ENCODE data around the gene RAB3C.

The RAB3C gene

GRCh38 chr5:58871648-58872242, 288.9 kb downstream of the RAB3C start:
- H3K27ac ChIP-seq (ENCODE audit: low read depth, low read length, severe bottlenecking): no peak overlapping the region
- no CpG with 5 or more reads among the region's 3 CpGs for WGBS, 2 experiments (ENCODE audit: insufficient coverage in 2 of 2)
- no peaks in the 10 kb centered on the region for H3K9me3 ChIP-seq (ENCODE audit: control insufficient read depth, low read length)
- no peaks in the 10 kb centered on the region for H3K36me3 ChIP-seq (ENCODE audit: control insufficient read depth, insufficient read depth, low read length)
- no peaks in the 10 kb centered on the region for H3K4me1 ChIP-seq (ENCODE audit: control insufficient read depth, insufficient read depth, low read length, poor library complexity, severe bottlenecking)
- H3K4me3 ChIP-seq (ENCODE audit: extremely low read depth, insufficient read depth, low read length, poor library complexity, severe bottlenecking): no peak overlapping the region

- H3K36me3 ChIP-seq (ENCODE audit: control insufficient read depth, insufficient read depth, low read length): no peaks in the 10 kb centered on the region
- no peaks in the 10 kb centered on the region for H3K4me1 ChIP-seq (ENCODE audit: control insufficient read depth, insufficient read depth, low read length, poor library complexity, severe bottlenecking)
- H3K9me3 ChIP-seq (ENCODE audit: control insufficient read depth, low read length): no peaks in the 10 kb centered on the region
- H3K4me3 ChIP-seq (ENCODE audit: extremely low read depth, insufficient read depth, low read length, poor library complexity, severe bottlenecking): no peak overlapping the region
- 95 to 100% methylated on average over 3 to 4 of the region's 5 CpGs for WGBS, 2 experiments (ENCODE audit: insufficient coverage in 2 of 2)
- H3K27ac ChIP-seq (ENCODE audit: low read depth, low read length, severe bottlenecking): no peak overlapping the region
These were observed 289.9 kb downstream of the RAB3C start for GRCh38 chr5:58872670-58873273.

GRCh38 chr5:58875599-58875998, 292.7 kb downstream of the RAB3C start:
- Histone ChIP-seq H3K36me3 (ENCODE audit: control insufficient read depth, insufficient read depth, low read length) (no peaks in the 10 kb centered on the region), H3K9me3 (ENCODE audit: control insufficient read depth, low read length) (no peaks in the 10 kb centered on the region), H3K4me1 (ENCODE audit: control insufficient read depth, insufficient read depth, low read length, poor library complexity, severe bottlenecking) (no peaks in the 10 kb centered on the region), H3K4me3 (ENCODE audit: extremely low read depth, insufficient read depth, low read length, poor library complexity, severe bottlenecking) (no peak overlapping the region), H3K27ac (ENCODE audit: low read depth, low read length, severe bottlenecking) (no peak overlapping the region)
- 75 to 80% methylated on average over 1 of the region's 3 CpGs for WGBS, 2 experiments (ENCODE audit: insufficient coverage in 2 of 2)

GRCh38 chr5:58885260-58885659, 302.4 kb downstream of the RAB3C start:
- WGBS, 2 experiments (ENCODE audit: insufficient coverage in 2 of 2): 67 to 100% methylated on average over 1 of the region's 2 CpGs
- Histone ChIP-seq H3K4me3 (ENCODE audit: extremely low read depth, insufficient read depth, low read length, poor library complexity, severe bottlenecking) (no peak overlapping the region), H3K36me3 (ENCODE audit: control insufficient read depth, insufficient read depth, low read length) (no peaks in the 10 kb centered on the region), H3K4me1 (ENCODE audit: control insufficient read depth, insufficient read depth, low read length, poor library complexity, severe bottlenecking) (peaks cover 10% of the 10 kb centered on the region), H3K27ac (ENCODE audit: low read depth, low read length, severe bottlenecking) (no peak overlapping the region), H3K9me3 (ENCODE audit: control insufficient read depth, low read length) (peaks cover 10% of the 10 kb centered on the region)

- Histone ChIP-seq H3K27ac (ENCODE audit: low read depth, low read length, severe bottlenecking) (no peak overlapping the region), H3K4me1 (ENCODE audit: control insufficient read depth, insufficient read depth, low read length, poor library complexity, severe bottlenecking) (peaks cover 18% of the 10 kb centered on the region), H3K4me3 (ENCODE audit: extremely low read depth, insufficient read depth, low read length, poor library complexity, severe bottlenecking) (no peak overlapping the region), H3K36me3 (ENCODE audit: control insufficient read depth, insufficient read depth, low read length) (no peaks in the 10 kb centered on the region), H3K9me3 (ENCODE audit: control insufficient read depth, low read length) (peaks cover 10% of the 10 kb centered on the region)
- WGBS, 2 experiments (ENCODE audit: insufficient coverage in 2 of 2): 43 to 74% methylated on average over 7 to 12 of the region's 14 CpGs
These were observed 303.7 kb downstream of the RAB3C start for GRCh38 chr5:58886315-58887207.

GRCh38 chr5:58887311-58887710, 304.4 kb downstream of the RAB3C start:
- H3K27ac ChIP-seq (ENCODE audit: low read depth, low read length, severe bottlenecking): no peak overlapping the region
- 96 to 100% methylated on average over 3 to 4 of the region's 4 CpGs for WGBS, 2 experiments (ENCODE audit: insufficient coverage in 2 of 2)

GRCh38 chr5:58887721-58888409, 305.0 kb downstream of the RAB3C start:
- peaks cover 21% of the 10 kb centered on the region for H3K4me1 ChIP-seq (ENCODE audit: control insufficient read depth, insufficient read depth, low read length, poor library complexity, severe bottlenecking)
- no peaks in the 10 kb centered on the region for H3K36me3 ChIP-seq (ENCODE audit: control insufficient read depth, insufficient read depth, low read length)
- H3K9me3 ChIP-seq (ENCODE audit: control insufficient read depth, low read length): peaks cover 10% of the 10 kb centered on the region
- no peak overlapping the region for H3K4me3 ChIP-seq (ENCODE audit: extremely low read depth, insufficient read depth, low read length, poor library complexity, severe bottlenecking)
- H3K27ac ChIP-seq (ENCODE audit: low read depth, low read length, severe bottlenecking): no peak overlapping the region
- WGBS, 2 experiments (ENCODE audit: insufficient coverage in 2 of 2): 91 to 100% methylated on average over 6 to 7 of the region's 7 CpGs

More at GRCh38 chr5:58887311-58887710, 304.4 kb downstream of the RAB3C start:
- peaks cover 10% of the 10 kb centered on the region for H3K9me3 ChIP-seq (ENCODE audit: control insufficient read depth, low read length)
- peaks cover 21% of the 10 kb centered on the region for H3K4me1 ChIP-seq (ENCODE audit: control insufficient read depth, insufficient read depth, low read length, poor library complexity, severe bottlenecking)
- no peak overlapping the region for H3K4me3 ChIP-seq (ENCODE audit: extremely low read depth, insufficient read depth, low read length, poor library complexity, severe bottlenecking)
- H3K36me3 ChIP-seq (ENCODE audit: control insufficient read depth, insufficient read depth, low read length): no peaks in the 10 kb centered on the region

- Histone ChIP-seq H3K9me3 (ENCODE audit: control insufficient read depth, low read length) (no peaks in the 10 kb centered on the region), H3K4me1 (ENCODE audit: control insufficient read depth, insufficient read depth, low read length, poor library complexity, severe bottlenecking) (peaks cover 21% of the 10 kb centered on the region), H3K27ac (ENCODE audit: low read depth, low read length, severe bottlenecking) (no peak overlapping the region), H3K36me3 (ENCODE audit: control insufficient read depth, insufficient read depth, low read length) (no peaks in the 10 kb centered on the region), H3K4me3 (ENCODE audit: extremely low read depth, insufficient read depth, low read length, poor library complexity, severe bottlenecking) (no peak overlapping the region)
- WGBS, 2 experiments (ENCODE audit: insufficient coverage in 2 of 2): 94 to 95% methylated on average over 12 of the region's 12 CpGs
These were observed 307.4 kb downstream of the RAB3C start for GRCh38 chr5:58890265-58890664.

- peaks cover 21% of the 10 kb centered on the region for H3K4me1 ChIP-seq (ENCODE audit: control insufficient read depth, insufficient read depth, low read length, poor library complexity, severe bottlenecking)
- H3K4me3 ChIP-seq (ENCODE audit: extremely low read depth, insufficient read depth, low read length, poor library complexity, severe bottlenecking): no peak overlapping the region
- 89 to 100% methylated on average over 1 to 5 of the region's 6 CpGs for WGBS, 2 experiments (ENCODE audit: insufficient coverage in 2 of 2)
- peak overlapping the region; percentile 81 for H3K27ac ChIP-seq (ENCODE audit: low read depth, low read length, severe bottlenecking)
- no peaks in the 10 kb centered on the region for H3K36me3 ChIP-seq (ENCODE audit: control insufficient read depth, insufficient read depth, low read length)
- H3K9me3 ChIP-seq (ENCODE audit: control insufficient read depth, low read length): no peaks in the 10 kb centered on the region
These were observed 307.8 kb downstream of the RAB3C start for GRCh38 chr5:58890701-58891085.

GRCh38 chr5:58891086-58891970, 308.5 kb downstream of the RAB3C start:
- H3K27ac ChIP-seq (ENCODE audit: low read depth, low read length, severe bottlenecking): peak overlapping the region; percentile 81

More at GRCh38 chr5:58891086-58891970, 308.5 kb downstream of the RAB3C start:
- WGBS, 2 experiments (ENCODE audit: insufficient coverage in 2 of 2): 58 to 78% methylated on average over 10 to 12 of the region's 18 CpGs
- Histone ChIP-seq H3K9me3 (ENCODE audit: control insufficient read depth, low read length) (no peaks in the 10 kb centered on the region), H3K4me3 (ENCODE audit: extremely low read depth, insufficient read depth, low read length, poor library complexity, severe bottlenecking) (no peak overlapping the region), H3K36me3 (ENCODE audit: control insufficient read depth, insufficient read depth, low read length) (no peaks in the 10 kb centered on the region), H3K4me1 (ENCODE audit: control insufficient read depth, insufficient read depth, low read length, poor library complexity, severe bottlenecking) (peaks cover 21% of the 10 kb centered on the region)

Data from mesodermal cell (in vitro differentiated cells).